ENCODE measurements around the gene ADCY2.

The ADCY2 gene

DNA sequence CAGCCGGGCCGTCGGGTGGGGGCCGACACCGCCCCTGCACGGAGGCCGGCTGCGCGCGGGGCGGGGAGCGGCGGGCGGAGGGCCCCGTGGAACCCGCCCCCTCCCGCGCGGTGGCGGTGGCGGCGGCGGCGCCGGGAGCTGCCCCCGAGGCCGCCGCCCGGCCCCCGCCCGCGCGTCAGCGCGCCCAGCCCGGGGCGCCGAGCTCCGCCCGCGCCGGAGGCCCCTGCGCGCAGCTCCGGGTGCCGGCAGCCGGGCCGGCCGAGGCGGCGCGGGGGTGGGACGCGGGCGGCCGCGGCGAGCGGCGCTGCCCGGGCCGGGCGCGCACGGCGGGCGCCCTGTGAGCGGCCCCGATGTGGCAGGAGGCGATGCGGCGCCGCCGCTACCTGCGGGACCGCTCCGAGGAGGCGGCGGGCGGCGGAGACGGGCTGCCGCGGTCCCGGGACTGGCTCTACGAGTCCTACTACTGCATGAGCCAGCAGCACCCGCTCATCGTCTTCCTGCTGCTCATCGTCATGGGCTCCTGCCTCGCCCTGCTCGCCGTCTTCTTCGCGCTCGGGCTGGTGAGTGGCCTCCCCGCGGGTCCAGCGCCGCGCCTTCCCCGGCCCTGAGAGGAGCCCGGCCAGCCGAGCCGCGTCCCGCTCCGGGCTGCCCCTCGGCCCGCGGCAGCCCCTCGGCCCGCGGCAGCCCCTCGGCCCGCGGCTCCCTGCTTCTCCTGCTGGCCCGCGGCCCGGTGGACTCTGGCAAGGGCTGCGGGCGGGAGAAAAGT, at the start of gene ADCY2:
Gene ADCY2, plus strand, starts transcription at position 192 of the 766 bp plus-strand sequence. Its CDS starts 159 bp downstream, at position 351.
- no peak for DNase-seq

DNA sequence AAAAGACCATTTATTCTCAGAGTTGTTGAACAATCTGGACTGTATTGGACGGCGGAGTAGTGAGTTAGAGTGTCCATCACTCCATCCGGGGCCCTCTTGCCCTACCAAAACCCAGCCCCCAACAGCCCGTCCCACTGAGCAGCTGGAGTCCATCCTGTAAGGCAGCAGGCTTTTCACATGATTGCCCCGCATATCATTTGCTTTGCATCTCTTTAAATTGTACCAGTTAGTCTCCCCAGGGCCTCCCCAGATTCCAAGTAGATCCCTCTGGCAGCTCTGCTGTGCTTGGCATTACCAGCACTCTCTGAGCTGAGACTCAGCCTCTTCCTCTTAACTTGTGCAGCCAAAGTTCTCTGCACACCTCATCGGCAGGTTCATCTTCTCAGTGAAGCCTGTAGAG, 48.6 kb upstream of the ADCY2 start:
- no peak for DNase-seq

- no peak for DNase-seq
Observed at GRCh38 chr5:7348168-7348854, 47.6 kb upstream of the ADCY2 start.

DNA sequence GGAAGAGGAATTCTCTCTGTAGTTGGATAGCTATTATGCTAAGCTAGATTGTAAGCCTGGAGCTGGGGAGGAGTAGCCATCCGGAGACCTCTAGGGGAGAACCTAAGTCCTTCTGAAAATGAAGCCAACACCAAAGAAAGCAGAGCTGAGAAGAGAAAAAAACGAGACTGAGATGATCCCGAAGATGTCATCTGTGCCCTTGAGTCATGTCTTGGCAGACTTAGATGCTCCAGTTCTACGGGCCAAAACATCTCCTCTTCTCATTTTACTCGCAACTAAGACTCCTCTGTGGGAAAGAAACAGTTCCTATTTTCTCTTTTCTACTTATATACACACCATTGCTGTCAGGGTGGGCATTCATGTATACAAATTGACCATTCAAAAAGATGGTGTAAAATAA, 34.3 kb upstream of the ADCY2 start:
- DNase-seq: no peak

- no peak for DNase-seq
Observed at GRCh38 chr5:7363067-7363677, 32.8 kb upstream of the ADCY2 start.

GRCh38 chr5:7364226-7364875, 31.6 kb upstream of the ADCY2 start:
- no peak for DNase-seq

- DNase-seq: no peak
Observed at GRCh38 chr5:7367780-7368179, 28.2 kb upstream of the ADCY2 start.

GRCh38 chr5:7372399-7372798, 23.5 kb upstream of the ADCY2 start:
- no peak for DNase-seq

DNA sequence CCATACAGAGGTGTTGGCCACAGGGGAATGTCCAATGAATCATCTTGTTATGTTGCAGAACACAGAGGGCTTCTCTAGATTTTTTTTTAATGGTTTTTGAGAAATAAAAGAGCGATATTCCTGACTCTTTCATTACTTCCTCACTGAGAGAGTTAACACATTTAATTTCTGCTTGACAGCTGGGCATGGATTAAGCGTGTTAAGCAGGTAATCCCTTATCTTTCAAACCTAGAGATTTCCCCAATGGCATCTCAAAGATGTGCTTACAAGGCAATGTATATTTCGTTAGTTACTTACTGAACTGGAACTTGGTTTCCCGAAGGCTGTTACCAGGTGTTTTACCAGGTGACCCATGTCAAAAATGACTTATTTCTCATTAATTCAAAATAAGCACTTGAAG, 21.8 kb upstream of the ADCY2 start:
- DNase-seq: no peak

DNA sequence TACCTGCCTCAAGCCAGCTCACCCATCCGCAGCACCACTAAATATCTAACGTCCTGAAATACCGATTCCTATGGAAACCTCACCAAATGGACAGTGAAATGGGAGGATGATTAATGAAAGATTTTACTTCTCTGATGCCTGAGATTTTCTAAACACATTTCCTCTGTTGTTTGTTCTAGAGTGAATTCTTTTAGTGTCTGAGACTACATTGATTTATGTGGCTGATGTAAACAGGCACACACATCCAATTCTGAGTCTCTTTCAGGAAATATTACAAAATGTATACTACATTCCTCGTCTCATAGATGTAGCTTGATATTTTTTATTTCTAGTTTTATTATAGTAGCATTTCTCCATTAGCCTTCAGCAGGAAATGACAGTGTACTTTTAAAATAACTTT, 20.5 kb upstream of the ADCY2 start:
- no peak for DNase-seq

DNA sequence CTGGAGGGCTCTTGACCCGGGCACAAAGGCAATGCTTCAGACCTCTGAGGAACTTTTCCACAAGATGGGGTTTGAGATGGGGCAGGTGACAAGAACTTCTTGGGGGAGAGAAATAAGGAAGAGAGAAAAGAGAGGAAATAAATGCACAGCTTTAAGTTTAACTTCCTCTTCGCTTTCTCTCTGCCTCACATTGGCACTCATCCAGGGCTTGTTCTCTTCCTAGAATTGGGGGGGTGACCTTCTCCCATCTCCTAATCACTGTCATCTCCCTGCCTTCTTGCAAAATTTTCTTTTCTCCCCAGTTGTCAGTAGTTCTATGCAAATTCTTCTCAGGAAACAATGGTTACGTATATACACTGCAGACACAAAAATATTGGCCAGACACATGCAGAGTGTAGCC, 19.1 kb upstream of the ADCY2 start:
- no peak for DNase-seq

GRCh38 chr5:7377761-7378160, 18.2 kb upstream of the ADCY2 start:
- no peak for DNase-seq

GRCh38 chr5:7382588-7382987, 13.3 kb upstream of the ADCY2 start:
- no peak for DNase-seq

DNA sequence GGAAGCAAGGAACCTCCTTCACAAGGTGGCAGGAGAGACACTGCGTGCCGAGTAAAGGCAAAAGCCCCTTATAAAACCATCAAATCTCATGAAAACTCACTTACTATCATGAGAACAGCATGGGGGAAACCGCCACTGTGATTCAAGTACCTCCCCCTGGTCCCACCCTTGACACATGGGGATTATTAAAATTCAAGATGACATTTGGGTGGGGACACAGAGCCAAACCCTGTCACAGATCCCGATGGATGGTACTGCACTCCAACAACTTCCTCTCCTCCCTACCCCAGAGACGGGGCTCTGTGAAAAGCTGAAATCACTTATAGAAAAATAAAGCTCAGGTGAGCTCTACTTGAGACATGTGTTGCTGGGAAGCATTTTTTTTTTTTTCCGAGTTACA, 10.3 kb upstream of the ADCY2 start:
- no peak for DNase-seq

DNA sequence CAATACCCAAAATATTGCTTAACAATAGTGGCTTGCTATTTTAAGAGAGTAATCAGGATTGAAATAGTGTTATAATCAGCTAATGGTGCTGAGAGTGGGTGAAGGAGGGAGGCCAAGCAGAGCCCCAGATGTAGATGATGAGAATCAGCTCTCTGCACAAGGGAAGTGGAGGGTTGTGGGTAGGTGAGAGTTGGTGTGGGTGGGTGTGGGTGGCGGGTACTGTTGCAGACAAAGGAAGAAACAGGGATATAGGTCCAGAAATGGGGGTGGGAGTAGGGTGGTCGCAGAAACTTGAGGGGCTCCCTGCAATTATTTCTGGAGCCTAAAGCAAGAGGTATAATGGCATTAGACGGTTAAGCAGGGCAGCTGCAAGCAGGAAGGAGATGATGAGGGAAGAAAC, 7.4 kb upstream of the ADCY2 start:
- no peak for DNase-seq

DNA sequence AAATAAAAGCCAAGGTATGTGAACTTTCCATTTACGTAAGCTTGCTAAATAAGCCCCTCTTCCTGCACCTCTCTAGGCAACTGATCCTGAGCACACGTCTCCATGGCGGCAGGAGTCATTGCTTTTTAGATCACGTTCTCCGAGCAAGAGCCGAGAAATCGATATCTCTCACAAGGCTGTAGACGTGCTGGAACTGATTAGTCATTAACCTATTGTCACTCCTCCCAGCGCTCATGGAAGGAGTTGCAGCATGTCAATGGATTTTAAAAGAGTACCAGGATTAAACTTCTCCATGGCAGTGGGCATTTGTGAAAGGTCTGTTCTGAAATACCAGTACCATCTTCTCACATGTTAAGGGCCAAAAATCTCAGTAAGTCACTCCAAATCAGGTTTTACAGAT, 4.7 kb upstream of the ADCY2 start:
- no peak for DNase-seq

DNA sequence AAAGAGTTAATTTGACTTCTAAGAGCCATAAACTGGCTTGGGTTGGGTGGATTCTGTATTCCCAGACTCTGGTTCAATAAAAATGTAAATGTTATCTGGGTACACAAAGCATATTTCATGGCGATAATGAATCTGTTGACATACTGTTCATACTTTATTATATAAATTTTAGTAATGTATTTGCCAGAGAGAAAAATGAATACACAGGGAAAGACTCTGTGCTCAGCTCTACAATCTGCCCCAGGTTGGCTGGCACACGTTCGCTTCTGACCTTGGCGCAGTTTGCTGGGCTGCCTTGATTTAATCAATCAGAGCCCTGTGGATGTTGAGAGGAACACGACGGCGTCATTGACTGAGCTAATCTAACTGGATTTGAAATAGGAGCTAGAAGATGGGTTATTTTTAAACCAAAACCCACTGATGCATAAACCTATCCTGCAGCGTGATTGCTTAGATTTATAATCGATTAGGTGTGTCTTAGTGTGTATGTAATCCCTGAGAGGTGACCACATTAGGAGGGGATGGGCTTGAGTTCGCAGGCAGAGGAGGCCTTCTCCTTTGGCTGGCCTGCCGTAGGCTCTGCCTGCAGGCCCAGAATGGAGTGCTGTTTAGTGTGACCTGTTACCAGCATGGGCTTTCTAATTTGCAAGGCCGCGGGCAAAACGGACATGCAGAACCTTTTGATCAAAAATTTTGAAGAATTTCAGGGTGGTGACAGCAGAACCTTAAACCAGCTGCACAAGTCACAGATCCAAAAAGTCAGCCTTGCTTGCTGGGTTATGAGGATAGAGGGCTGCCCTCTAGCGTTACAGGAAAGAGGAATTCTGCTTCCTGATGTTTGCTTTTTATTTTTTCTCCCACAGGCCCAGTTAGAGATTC, 3.9 kb upstream of the ADCY2 start:
- DNase-seq: no peak

DNA sequence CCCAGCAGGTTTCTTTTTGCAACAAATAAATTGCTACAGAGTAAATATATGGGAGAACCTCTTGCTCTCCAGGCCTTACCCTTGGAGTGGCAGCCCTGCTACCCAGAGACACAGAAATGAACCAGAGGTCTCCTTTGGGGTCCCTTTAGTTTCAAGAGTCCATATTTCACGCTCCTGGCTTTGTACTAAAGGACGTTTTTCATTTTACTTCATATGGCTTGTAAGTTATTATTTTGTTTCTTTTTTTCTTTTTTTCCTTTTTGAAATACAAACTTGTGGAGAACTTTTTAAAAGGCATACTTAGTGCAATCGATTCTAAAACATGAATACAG, 3.3 kb upstream of the ADCY2 start:
- no peak for DNase-seq

DNA sequence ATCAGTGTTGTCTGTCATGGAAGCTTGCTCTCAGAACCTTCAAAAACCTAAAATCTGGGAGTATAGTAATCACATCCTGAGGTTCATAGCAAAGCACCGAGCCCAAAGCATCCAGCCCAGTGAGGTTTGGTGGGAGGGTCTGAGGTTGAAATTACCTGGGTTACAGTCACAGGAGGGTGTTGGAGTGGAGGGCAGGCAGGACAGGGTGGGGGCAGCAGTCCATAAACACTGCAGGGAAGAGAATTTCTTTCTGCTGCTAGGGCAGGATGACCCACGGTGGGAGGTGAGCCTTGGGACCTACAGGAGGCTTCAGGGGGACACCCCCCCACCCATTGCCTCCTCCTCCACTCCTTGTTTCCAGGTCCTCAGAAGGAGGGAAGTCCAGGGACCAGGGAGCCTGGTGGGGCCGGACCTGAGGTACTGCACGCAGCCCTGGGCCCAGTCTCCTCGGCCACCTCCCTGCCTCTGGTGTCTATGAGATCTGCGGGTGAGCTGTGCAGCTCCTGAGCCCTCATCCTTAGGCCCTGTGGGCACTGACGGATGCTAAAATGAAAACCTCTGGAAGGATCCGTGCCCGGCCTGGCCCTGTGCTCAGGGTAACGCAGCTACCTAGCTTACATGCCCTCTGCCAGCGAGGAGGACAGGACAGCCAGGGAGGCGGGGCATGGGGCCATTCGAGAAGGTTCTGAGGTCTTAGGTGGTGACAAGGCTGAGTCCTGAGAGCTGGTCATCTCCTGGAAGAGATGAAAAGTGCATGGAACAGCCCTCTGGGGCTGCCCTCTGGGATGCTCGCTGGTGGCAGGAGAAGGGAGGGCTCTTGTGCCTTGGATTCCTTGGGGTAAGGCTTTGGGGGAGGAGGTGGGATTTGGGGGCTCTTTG, 1.8 kb upstream of the ADCY2 start:
- no peak for DNase-seq

DNA sequence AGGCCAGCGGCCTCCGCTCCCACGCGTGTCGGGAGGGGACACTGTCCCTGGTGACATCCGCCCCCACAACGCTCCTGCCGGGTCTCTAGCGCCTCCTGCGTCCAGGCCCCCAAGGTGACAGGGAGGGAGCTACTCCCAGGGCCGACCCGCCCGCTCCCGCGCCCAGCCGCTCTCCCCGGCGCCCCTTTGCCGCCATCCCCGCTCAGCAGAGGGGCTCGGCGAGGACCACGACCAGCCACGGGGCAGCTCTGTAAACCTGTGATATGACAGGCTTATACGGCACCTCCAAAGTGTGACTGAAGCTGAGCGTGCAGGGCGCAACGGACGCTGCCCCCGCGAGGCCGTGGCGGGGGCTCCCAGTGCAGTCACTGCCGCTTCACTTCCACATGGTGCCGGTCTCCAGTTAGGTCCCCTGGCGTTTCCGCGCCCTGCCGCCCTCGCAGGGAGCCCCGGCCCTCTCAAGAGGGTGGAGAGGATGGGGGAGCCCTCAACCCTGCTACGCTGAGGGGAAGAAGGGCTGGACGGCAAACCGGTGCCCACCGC, 978 bp upstream of the ADCY2 start:
- DNase-seq: no peak

DNA sequence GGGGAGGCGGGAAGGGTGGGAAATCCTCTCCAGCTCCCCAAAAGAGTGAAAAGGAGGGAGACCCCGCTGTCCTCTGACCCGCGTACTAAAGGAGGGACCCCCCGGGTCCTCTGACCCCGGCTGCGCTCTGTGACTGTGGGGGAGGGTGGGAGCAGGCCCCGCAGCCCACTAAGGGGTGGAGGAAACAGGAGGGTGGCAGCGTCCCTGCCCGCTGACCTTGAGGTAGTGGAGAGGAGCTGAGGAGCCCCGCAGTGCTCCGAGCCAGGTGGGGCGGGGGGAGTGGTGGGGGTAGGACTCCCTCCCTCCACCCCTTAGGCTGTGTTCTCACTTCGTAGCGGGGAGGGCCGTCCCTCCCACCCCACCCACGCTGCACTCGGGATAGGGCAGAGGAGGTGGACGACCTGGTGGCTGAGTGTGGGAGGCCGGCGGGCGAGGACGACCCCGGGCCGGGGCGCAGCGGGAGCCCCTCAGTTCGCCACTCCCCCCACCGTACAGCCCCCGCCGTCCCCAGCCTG, 449 bp upstream of the ADCY2 start:
- no peak for DNase-seq

All from activated gamma-delta T cell treated with Interleukin-2 at 50 U/mL for 16 hours (primary cell).